HG03354 (cell line): Measurements from ENCODE around the gene SNAI3.

ENCODE experiments used
- ATAC-seq: cut with Tn5 transposase; IDR thresholded peaks from one replicate; pipeline ENCODE4 v1.9.1; 2021; ENCODE audit warnings: mild to moderate bottlenecking; ENCODE audit not compliant: unreplicated experiment, poor library complexity, severe bottlenecking

The SNAI3 gene

DNA sequence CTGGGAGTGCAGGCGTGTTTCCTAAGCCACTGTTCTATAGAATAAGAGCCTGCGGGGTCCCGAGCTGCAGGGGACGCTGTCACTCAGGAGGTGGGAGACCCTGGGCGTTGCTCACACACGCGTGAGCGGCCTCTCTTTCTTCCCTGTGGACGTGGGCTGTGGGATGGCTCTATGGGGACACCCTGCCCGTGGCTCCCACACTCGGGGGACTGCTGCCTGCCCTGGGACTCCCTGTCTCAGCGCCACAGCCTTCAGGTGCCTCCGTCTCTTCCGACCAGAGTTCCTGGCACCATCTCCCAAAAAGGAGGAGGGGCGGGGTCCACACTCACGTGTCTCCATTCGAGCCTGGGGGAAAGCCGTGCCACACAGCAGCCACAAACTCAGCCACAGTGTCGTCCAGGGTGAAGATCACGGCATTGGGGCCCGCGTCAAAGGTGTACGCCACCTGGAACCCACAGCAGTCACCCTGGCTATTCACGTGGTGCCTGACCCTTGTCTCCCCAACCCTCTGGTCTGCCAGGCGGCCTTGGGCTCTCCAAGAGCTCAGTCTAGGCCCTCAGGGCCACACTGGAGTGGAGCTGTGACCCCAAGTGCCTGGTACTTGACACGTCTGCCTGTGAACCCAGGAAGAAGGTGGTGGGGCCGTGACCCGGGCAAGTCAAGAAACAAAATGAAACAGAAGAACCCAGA lies 31.8 kb downstream of the SNAI3 start:
- ATAC-seq: no peak

DNA sequence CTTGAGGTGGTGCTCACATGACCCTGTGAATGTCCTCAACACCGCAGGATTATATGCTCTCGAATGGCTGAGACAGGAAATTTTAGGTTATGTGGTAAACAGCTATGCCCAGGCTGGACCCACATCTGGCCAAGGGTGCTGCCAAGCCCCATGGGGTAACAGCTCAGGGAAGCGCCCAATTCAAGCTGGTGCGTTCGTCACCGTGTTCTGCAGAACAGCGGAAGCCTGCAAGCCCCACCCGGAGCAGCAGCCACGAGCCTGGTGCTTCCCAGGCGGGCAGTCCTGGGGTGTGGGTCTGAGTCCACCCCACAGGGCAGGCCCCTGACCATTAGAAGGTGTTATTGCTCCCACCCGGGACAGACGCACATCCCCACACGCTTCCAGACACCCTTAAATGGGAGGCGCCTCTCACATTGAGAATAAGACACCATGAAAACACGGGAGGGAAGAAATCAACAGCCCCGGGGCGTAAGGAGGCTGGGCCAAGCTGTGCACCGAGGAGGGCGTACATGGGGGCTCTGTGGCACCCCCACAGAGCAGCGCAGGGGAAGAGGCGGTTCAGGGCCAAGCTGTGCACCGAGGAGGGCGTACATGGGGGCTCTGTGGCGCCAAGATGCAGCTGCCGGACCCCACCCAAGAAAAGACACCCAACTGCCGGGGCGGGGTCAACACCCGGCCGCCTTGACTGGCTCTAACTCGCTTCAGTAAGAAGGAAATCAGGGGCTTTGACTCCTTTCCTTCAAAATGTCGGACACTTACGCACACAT lies 32.5 kb downstream of the SNAI3 start:
- ATAC-seq: no peak

DNA sequence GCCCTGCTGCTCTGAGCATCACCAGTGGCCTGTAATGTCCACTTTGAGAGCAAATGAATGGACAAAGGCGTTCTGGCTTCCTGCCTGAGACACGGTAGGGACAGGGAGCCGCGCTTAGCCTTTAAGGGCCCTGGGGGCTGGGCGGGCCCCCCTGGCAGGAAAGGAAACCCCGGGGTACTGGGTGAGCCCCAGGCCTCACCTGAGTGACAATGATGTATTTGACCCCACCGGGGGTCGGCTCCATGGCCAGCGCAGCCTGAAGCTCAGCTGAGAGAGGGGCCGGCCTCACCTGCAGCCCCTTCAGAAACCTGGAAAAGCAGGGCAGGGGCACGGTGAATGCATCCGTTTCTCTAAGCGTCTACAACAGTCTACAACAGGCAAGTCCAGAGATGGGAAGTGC lies 33.2 kb downstream of the SNAI3 start:
- ATAC-seq: no peak

DNA sequence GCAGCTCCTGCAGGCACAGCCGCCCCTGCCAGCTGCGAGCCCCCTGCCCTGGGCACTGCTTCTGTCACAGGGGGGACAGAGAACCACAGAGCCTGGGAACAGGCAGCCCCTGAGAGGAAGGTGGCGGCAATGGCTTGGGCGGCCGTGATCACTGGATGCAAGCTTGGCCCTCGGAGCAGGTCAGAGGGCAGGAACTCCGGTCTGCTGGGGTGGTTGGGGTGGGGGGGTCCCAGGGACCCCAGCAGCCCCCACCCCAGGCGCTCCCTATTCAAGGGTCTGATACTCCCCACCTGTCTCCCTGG lies 33.6 kb downstream of the SNAI3 start:
- no peak for ATAC-seq

DNA sequence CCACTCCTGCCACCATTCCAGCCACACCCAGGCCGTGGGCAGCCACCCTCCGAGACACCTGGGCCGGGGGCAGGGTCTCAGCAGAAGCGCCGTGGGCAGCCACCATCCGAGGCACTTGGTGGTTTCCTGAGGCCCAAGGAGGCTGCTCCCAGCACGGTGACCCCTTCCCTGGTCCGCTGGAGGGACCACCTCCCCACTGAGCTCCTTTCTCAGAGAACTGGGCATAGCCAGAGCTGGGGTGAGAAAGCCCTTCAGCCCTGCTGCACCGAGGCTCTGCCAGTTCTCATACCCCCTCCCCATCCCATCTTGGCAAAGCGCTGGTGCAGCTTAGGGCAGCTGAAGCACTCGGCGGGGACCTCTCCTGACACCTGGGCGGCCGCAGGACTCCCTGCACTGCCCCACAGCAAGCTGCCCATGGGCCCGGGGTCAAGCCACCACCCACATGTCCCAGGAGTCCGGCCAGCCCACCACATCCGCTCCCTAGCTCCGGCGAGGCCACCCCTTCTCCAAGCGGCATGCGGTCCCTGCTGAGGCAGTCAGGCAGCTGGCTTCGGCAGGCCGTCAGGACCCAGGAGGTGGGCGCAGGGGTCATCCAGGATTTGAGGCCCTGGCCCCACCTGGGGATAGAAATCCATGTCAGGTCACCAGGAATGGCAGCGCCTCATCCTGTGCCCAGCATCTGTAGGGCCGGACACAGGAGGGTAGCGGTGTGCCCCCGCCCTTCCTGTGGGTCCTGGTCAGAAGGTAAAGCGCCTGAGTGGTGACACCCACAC lies 34.1 kb downstream of the SNAI3 start:
- ATAC-seq: peak; percentile 0

DNA sequence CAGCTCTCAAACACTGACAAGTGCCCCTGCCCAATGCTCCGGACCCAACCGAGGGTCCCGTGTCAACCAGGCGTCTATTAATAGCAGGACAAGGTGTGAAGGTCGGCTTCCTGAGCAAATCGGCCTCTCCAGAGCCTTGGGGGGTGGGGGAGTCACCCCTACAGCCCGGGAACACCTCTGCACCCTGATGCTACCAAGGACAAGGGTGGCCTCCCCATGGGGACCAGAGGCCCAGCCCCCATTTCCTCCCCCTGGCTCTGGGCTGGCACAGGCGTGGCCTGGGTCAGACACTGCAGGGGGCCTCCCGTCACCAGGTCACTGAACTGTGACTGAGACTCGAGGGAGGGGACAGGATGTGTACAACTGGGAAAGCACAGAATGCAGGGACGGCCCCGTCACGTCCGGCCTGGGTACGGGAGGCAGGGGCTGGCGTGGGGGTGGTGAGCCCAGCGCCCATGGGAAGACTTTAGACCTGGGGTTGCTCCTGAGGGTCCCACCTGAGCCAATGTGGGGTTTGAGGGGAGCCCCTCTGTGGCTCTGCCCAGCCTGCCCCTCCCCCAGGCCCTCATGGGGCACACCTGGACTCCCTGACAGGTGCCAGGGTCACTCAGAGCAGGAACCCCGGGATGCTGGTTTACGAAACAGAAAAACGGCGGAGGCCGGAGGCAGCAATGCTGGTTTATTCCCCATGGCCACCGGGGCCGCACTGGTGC lies 34.9 kb downstream of the SNAI3 start:
- ATAC-seq: peak; percentile 84

DNA sequence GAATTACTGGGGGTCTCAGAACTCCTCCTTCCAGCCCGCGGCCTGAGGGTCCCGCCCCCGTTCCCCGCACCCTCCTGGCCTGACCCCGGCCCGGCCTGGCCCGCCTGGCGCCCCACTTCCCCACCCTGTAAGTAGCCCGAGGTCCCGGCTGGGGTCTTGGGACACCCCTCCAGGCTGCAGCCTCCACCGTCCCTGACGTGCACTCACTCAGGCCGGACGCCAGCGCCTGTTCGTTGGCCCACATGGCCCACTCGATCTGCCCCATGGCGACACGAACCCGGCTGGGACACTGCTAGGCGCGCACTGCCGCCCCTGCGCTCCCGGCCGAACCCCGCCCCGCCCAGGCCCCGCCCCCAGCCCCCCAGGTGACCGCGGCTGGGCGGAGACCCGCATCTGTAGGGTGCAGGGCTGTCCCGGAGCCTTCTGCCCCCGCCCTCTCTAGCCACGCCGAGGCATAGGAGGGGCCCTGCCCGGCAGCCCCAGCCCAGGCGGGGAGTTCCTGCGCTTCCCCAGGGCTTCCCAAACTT lies 35.5 kb downstream of the SNAI3 start, which contains the start of gene CYBA:
Gene CYBA, minus strand, starts transcription at position 305 of the 527 bp plus-strand sequence. Its CDS starts 40 bp downstream, at position 265.
- peak; percentile 78 for ATAC-seq

DNA sequence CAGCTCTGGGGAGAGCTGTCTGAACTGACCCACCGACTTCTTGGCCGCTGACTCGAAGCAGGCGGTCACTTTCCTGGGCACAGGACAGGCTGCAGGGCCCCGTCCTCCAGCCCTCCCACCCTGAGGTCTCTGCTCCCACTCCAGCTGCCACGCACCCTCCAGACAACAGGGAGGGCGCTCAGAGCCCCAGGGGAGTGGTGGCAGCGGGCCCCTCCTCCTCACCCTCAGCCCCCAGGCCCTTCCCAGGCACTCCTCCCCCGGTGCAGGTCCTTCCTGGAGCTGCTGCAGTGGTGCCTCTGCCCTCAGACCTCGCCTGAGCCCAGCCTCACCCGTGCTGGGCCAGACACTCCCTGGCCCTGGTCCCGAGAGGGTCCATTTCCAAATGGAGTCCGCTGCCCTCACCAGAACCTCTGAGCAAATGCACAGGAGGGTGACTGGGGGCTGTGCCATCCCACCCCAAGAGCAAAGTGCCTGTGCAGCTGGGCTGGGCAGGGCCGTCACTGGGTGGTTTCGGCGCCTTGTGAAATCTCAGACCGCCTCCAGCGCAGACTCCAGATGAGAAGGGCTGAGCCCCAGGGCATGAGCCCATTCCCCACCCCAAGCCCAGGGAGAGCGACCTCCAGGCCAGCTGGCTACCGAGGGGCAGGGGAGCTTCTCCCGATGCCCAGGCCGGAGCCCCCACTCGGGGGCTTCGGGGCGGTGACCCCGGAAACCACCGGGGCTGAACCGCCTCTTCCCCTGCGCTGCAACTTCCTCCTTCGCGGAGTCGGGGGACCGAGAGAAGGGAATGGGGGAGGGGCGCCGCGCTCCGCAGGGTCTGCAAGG lies 36.2 kb downstream of the SNAI3 start:
- ATAC-seq: peak; percentile 13

DNA sequence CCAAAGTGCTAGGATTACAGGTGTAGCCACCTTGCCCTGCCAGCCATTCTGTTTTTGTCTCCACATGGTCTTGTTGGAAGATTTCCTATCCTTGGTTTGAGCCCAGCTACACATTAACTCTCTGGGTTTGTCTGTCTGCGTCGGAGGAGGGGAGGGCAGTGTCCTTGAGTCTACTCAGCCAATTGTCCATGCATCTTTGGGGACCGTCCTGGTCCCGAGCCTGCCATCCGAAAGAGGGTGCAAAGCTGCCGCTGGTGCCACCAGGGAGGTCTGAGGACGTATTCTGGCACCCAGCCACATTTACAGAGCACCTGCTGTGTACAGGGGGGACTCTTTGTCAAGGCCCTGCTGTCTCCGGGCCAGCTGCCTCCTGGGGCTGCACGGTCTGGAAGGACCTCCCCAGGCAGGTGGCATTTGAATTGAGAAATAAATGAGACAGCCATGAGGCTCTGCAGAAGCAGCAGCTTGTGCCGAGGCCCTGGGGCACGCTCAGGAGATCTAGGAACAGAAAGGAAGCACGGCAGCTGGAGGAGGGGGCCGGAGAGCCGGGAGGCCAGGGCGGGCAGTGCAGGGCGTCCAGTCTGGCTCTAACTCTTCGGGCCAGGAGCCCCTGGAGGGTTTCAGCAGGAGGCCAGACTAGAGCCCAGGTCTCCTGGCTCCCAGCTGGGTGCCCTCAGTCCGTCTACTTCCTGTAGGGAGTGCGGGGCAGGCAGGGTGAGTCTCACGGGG lies 36.9 kb downstream of the SNAI3 start:
- no peak for ATAC-seq

DNA sequence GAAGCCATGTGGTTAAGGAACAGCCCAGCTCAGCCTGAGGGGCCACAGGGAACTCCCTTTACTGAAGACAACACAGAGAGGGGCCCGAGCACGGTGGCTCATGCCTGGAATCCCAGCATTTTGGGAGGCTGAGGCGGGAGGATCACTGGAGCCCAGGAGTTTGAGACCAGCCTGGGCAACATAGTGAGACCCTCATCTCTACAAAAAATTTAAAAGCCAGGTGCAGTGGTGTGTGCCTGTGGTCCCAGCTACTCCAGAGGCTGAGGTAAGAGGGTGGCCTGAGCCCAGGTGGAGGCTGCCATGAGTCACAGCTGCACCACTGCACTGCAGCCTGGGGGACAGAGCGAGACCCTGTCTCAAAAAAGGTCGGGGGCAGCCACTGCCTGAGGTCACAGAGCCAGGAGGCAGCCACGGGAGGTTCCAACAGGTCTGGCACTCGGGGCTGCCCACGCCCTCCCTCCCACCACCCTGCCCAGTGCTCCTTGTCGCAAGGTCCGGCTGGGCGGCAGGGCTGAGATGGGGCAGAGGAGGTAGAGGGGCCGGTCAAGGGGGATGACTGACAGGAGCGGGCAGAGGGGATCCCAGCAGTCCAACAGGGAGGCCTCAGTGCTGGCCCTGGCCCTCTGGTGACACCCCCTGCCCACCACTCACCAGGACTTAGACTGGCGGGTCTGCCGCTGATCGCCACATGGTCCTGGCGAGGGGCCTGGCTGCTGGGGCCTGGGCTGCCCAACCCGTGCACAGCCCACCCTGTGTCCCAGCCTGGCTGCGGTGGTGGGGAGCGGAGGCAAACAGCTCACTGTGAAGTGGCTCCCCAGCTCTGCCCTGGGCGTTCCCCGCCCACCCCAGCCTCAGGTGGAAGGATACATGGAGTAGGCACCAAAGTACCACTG lies 38.9 kb downstream of the SNAI3 start:
- ATAC-seq: no peak

DNA sequence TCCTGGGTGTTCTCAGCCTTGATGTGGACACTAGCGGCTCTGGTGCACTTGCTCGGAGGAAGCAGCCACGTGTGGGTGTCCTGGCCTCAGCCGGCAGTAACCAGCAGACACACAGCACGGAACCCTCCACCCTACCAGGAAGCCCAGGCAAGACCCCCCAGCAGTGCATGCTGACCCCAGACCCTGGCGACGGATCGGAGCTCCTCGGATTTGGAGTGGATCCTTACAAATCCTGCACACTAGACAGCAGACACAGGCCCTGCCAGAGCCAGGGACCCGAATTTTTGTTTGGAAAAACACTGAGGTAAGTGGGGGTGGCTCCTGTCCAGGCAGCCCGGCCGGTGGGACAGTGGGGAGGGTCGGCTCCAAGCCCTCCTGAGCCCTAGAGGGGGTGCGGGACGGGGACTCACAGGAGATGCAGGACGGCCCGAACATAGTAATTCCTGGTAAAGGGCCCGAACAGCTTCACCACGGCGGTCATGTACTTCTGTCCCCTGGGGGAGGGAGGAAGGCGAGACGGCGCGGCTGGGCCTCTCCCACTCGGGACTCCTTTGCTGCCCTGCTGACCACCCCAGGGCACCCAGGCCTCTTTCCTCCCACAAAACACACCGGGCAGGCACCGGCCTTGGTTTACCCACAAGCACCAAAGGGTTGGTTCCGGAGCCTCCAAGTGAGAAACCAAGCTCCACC lies 39.8 kb downstream of the SNAI3 start:
- ATAC-seq: no peak

DNA sequence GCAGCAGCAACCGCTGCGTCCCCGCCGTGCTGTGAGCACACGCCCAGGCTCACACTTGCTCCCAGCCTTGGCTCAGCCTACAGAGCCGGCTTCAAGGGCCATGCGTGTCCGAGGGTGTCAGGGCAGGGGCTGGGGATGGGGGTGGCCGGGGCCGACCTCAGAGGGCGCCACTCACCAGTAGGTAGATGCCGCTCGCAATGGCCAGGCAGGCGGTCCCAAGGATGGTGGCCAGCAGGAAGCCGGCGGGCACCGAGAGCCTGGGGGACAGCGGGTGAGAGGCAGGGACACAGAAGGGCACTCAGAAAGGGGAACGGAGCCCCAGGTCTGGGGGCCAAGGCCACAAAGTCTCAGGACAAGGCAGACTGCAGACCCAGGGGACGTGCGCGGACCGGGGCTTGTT lies 40.4 kb downstream of the SNAI3 start:
- ATAC-seq: no peak

DNA sequence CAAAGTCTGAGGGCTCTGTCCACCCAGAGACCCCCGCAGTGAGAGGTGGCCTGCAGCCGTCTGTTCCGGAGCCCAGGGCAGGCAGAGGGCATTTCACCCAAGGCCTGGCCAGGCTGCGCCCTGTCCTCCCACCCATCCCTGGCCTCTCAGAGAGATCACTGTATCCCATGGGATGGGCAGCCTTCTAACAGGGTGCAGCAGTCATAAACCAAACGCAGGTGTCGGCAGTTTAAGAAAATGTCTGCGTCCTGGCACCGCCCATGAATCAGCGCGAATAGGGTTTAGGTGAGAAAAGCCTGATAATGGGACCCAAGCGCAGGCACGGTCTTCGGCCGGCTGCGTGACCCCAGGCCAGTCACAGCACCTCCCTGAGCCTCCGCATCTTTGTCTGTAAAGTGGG lies 40.9 kb downstream of the SNAI3 start:
- no peak for ATAC-seq

DNA sequence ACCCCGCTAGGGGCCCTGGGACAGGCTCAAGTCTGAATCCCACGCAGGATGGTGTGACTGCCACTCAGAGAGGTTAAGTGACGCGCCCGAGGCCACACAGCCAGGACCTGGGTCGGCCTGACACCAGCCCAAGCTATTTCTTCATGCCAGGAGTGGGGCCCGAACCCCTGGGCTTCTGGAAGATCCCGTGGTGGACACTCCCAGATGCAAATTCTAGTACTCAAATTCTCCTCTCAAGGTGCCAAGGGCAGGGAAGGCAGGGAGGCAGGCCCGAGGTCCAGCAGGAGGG lies 42.7 kb downstream of the SNAI3 start:
- no peak for ATAC-seq

DNA sequence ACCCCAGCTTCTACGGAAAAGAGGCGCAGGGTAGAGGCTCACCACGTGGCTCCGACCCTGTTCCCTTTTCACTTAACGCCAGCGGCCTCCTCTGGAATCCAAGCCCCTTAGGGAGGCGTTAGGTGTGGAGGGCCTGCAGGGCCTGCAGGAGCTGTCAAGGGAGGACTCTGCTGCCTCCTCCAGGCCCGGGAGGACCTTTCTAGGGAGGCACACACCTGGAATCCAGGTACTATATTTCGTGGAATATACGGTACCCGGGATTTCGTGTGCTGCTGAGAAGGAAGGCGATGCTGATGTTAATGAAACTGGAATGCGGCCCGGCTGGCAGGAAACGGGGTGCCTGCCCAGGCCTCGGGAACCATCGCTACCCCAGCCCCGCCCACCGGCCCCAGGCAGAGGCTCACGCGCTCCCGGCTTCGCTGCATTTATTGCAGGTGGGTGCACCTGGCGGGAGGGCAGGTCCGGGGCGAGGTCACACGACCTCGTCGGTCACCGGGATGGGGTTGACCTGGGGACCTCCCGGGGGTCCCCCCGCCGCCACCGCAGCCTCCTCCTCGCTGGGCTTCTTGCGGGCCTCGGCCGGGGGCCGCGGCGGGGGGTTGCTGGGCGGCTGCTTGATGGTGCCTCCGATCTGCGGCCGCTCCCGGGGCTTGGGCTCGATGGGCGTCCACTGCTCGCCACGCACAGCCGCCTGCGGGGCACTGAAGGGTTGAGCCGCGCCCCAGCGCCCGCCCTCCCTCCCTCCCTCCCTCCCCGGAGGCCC lies 43.2 kb downstream of the SNAI3 start:
- ATAC-seq: no peak

DNA sequence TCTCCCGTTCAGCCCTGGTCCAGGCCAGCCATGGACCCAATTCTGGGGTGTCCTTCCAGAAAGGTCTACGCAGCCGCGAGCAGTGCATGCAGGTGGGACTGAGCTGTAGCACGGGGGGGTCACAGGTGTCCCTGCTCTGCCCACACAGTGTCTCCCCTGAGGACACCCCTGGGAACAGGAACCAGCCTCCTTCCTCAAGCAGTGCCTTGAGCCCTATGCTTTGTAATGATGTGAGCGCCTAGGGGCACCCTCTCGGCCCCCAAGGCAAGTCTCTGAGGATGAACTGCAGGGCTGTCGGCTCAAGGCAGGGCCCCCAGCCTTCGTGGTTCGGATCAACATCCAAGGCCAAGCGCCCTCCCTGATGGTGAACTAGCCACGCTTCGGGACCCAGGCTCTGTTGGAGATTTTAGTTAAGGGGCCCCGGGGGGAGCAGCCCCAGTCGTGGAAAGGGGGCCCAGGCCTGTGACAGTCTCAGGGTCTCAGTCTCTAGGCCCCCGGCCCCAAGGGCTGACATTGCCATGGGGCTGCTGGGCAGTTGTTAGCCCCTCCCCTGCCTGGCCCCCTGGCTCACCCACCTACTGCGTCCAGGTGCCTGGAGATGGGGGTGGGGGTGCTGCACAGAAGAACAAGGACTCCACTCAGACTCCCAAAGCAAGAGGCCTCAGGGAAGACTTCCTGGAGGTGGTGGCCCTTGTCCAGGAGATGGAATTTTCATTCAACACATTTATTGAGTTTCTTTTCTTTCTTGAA lies 45.6 kb downstream of the SNAI3 start:
- no peak for ATAC-seq
